K562 (cell line): ENCODE data around the gene TOGARAM2. TPM values are rescaled to one million over a fixed set of nuclear protein-coding genes. Genes with fewer than 3 reads are reported as not detected.

Source experiments
- ATAC-seq: fragments of 200-7000 bp; cut with Tn5 transposase; 3 replicates; pipeline ENCODE4 v1.9.1; 2020; ENCODE audit warnings: moderate library complexity
- BruUV-seq: library from RNA; stranded (reverse); fragments of 400-500 nt; replicated peaks from 2 replicates; lab custom pipeline; 2021; lab: Mats Ljungman, UMichigan
- CTCF ChIA-PET: fragments of 300-600 bp; formaldehyde crosslinking; extraction: SDS; loops from one replicate; lab custom pipeline; 2021; ENCODE audit warnings: low intra/inter-chr PET ratio; lab: Yijun Ruan, JAX
- POLR2A ChIA-PET: fragments of 300-600, 350-650 bp; sonication (Branson Sonifier 250); formaldehyde crosslinking; extraction: SDS; loops from one replicate; lab custom pipeline; 2021; ENCODE audit warnings: antibody characterized with exemption, inconsistent platforms; lab: Yijun Ruan, JAX
- DNase-seq, 4 experiments: peaks; one replicate each; pipeline versions ENCODE4 v3.0.0 to v3.0.0-alpha.2; 2011 to 2018; ENCODE audit warnings: low spot score in 3 of 4, mixed read lengths in 3 of 4; ENCODE audit errors: extremely low read depth in 1 of 4
- FAIRE-seq: peaks from 2 replicates; lab custom pipeline; 2011; peaks lifted over from hg19 to GRCh38; lab: Jason Lieb, UNC
- H2AFZ ChIP-seq: 2 replicates; pipeline ENCODE4 v1.6.0; 2011; ENCODE audit warnings: low read depth, low read length, control low read depth, inconsistent platforms
- H3K27ac ChIP-seq: fragments of 200-600 bp; 3 replicates; pipeline ENCODE4 v1.8.0; 2011; ENCODE audit warnings: low read depth, mild to moderate bottlenecking, control low read depth, inconsistent platforms, low read length, moderate library complexity, mixed read lengths; ENCODE audit errors: extremely low read depth
- H3K27me3 ChIP-seq, 2 experiments: fragments of 300-600 bp in 1 of 2; 2 replicates in 1 of 2; 3 replicates in 1 of 2; pipeline versions ENCODE4 v1.6.0 to v1.8.0; 2011; ENCODE audit warnings: inconsistent platforms in 2 of 2, low read length in 2 of 2, mild to moderate bottlenecking in 1 of 2, mixed read lengths in 1 of 2, moderate library complexity in 1 of 2; ENCODE audit not compliant: control insufficient read depth in 2 of 2, insufficient read depth in 2 of 2
- H3K36me3 ChIP-seq: fragments of 300-600 bp; 3 replicates; pipeline ENCODE4 v1.8.0; 2011; ENCODE audit warnings: mild to moderate bottlenecking, low read length, inconsistent platforms; ENCODE audit not compliant: control insufficient read depth, insufficient read depth
- H3K4me1 ChIP-seq, 2 experiments: fragments of 200-600 bp in 1 of 2; replicated peaks in 1 of 2; 2 replicates in 1 of 2; 3 replicates in 1 of 2; pipeline versions ENCODE4 v1.5.1 to v1.8.0; 2011; ENCODE audit warnings: inconsistent platforms in 2 of 2, low read length in 2 of 2, mild to moderate bottlenecking in 1 of 2, mixed read lengths in 1 of 2, moderate library complexity in 1 of 2; ENCODE audit not compliant: control insufficient read depth in 2 of 2, insufficient read depth in 2 of 2
- H3K4me2 ChIP-seq: 2 replicates; pipeline ENCODE4 v1.6.1; 2011; ENCODE audit warnings: low read length, control low read depth, inconsistent platforms, mixed read lengths; ENCODE audit not compliant: insufficient read depth
- H3K4me3 ChIP-seq: fragments of 200-600 bp; sonication (generic), shearing (Covaris generic); 2 replicates; pipeline ENCODE4 v1.5.1; 2016; ENCODE audit warnings: control low read depth, inconsistent platforms
- H3K79me2 ChIP-seq: fragments of 200-600 bp; 3 replicates; pipeline ENCODE4 v1.8.0; 2011; ENCODE audit warnings: low read length, inconsistent platforms; ENCODE audit not compliant: control insufficient read depth, insufficient read depth
- H3K9ac ChIP-seq, 2 experiments: 2 replicates each; pipeline versions ENCODE4 v1.6.0 to v1.6.1; 2011; ENCODE audit warnings: low read depth in 2 of 2, low read length in 2 of 2, control low read depth in 1 of 2, inconsistent platforms in 1 of 2, mild to moderate bottlenecking in 1 of 2, mixed read lengths in 1 of 2; ENCODE audit not compliant: insufficient read depth in 1 of 2
- H3K9me1 ChIP-seq: one replicate; pipeline ENCODE4 v1.6.0; 2011; ENCODE audit warnings: inconsistent platforms, mild to moderate bottlenecking, low read length, moderate library complexity; ENCODE audit not compliant: control insufficient read depth, insufficient read depth
- H3K9me3 ChIP-seq: replicated peaks from 2 replicates; pipeline ENCODE4 v1.5.1; 2011; ENCODE audit warnings: low read depth, low read length, inconsistent platforms; ENCODE audit not compliant: control insufficient read depth, insufficient read depth
- H4K20me1 ChIP-seq: replicated peaks from 2 replicates; pipeline ENCODE4 v1.6.1; 2011; ENCODE audit warnings: low read length, inconsistent platforms, mixed read lengths; ENCODE audit not compliant: control insufficient read depth, insufficient read depth
- ARID3B ChIP-seq: fragments of 250-450 bp; sonication (Bioruptor Pico); IDR thresholded peaks from 2 replicates; pipeline ENCODE4 v1.4.0; 2020; ENCODE audit warnings: borderline replicate concordance
- LEF1 ChIP-seq: fragments of 450-650 bp; IDR thresholded peaks from 2 replicates; pipeline ENCODE4 v1.6.1; 2016; ENCODE audit warnings: mild to moderate bottlenecking
- MAFF ChIP-seq: IDR thresholded peaks from 2 replicates; pipeline ENCODE4 v1.6.1; 2012; ENCODE audit warnings: low read length, improper control_type of control experiment
- PCBP1 ChIP-seq: fragments of 200-400 bp; formaldehyde crosslinking; IDR thresholded peaks from 2 replicates; pipeline ENCODE4 v1.6.1; 2018; ENCODE audit warnings: mild to moderate bottlenecking, low read depth, low read length; ENCODE audit not compliant: poor library complexity, severe bottlenecking
- RBM22 ChIP-seq: fragments of 200-400 bp; formaldehyde crosslinking; IDR thresholded peaks from 2 replicates; pipeline ENCODE4 v1.6.1; 2018; ENCODE audit warnings: low read length, low read depth; ENCODE audit not compliant: poor library complexity, severe bottlenecking
- ZBTB9 ChIP-seq: fragments of 450-650 bp; formaldehyde crosslinking; IDR thresholded peaks from 2 replicates; pipeline ENCODE4 v1.4.0; 2020; ENCODE audit warnings: mild to moderate bottlenecking, moderate library complexity
- WGBS: fragments of 100-300 bp; shearing (Covaris generic); methylation state at CpG from one replicate; pipeline ENCODE4 v1.1.6; 2016; ENCODE audit warnings: low coverage, mixed read lengths; ENCODE audit not compliant: insufficient coverage; ENCODE audit errors: missing lambda C conversion rate; 5-methylcytosine and 5-hydroxymethylcytosine counted together
- in situ Hi-C: fragments of 300-500 bp; cut with MboI; formaldehyde crosslinking; loops from 4 replicates; pipeline ENCODE4 v1.15.0; 2018; ENCODE audit warnings: inconsistent platforms, mixed read lengths
- intact Hi-C: fragments of 100-400 bp; cut with micrococcal nuclease; formaldehyde crosslinking; loops from 2 replicates; pipeline ENCODE4 v1.14.2; 2022
- polyA plus RNA-seq, 8 experiments: library from polyadenylated mRNA; depleted of rRNA in 4 of 8; stranded (reverse) in 5 of 8; unstranded in 3 of 8; fragments of >200 nt; fragmentation: Nextera tagmentation in 2 of 8; fragmentation: Illumina TruSeq in 1 of 8; extraction: Ambion mirVana in 2 of 8; extraction: Trizol in 1 of 8; gene quantifications; 2 replicates each; pipeline versions ENCODE4 v1.2.1 to v1.2.3, GENCODE V29; 2011 to 2014; ENCODE audit warnings: inconsistent platforms in 1 of 8, missing spikeins in 1 of 8
- total RNA-seq, 7 experiments: library from RNA; depleted of rRNA in 6 of 7; stranded (reverse); fragments of >200 nt in 6 of 7; fragmentation: Illumina TruSeq in 2 of 7; extraction: Trizol in 2 of 7; gene quantifications; 2 replicates each; pipeline versions ENCODE4 v1.2.1 to v1.2.3, GENCODE V29; 2011 to 2021; ENCODE audit warnings: low replicate concordance in 1 of 7

Gene TOGARAM2
- total and polyA plus RNA-seq, 9 of the 15 experiments (the other 6 are each of a cell fraction or from before 2014, with no cell fraction given) = not detected

- Histone ChIP-seq H2AFZ (no peak overlapping the region), H3K9me1 (no peaks in the 10 kb centered on the region), H3K9me3 (no peaks in the 10 kb centered on the region), H3K4me1 (no peaks in the 10 kb centered on the region; a peak in 1 of 5 replicates), H4K20me1 (no peaks in the 10 kb centered on the region), H3K27ac (no peak overlapping the region), H3K36me3 (no peaks in the 10 kb centered on the region), H3K9ac (no peak overlapping the region), H3K79me2 (no peaks in the 10 kb centered on the region), H3K27me3 (peaks cover 12 to 45% of the 10 kb centered on the region in 2 experiments; a peak in 4 of 5 replicates), H3K4me3 (no peak overlapping the region), H3K4me2 (no peak overlapping the region)
- in situ Hi-C loops (no loop called here), intact Hi-C loops (no loop called here)
- WGBS = 0% methylated on average over 2 of the region's 2 CpGs
- ATAC-seq = no peak
- no peak for FAIRE-seq
- CTCF ChIA-PET = no interaction called here
- POLR2A ChIA-PET = interaction anchor here (2.1 kb wide), 1 partner anchor 11 kb away, joined by 7 read pairs; no protein-coding TSS in a partner anchor
- no TSS peak for BruUV-seq
- DNase-seq = no peak
- TF ChIP-seq LEF1 = no peak
- no peak for TF ChIP-seq ZBTB9 (CRISPR knock-in tag)
- no peak for TF ChIP-seq ARID3B
- no peak for TF ChIP-seq RBM22
- TF ChIP-seq MAFF = no peak
- no peak for TF ChIP-seq PCBP1
These were observed 65.2 kb downstream of the TOGARAM2 start for GRCh38 chr2:29046321-29046720.
